SW480 (cell line): ENCODE results near the gene LHX6.

Experiments used
- DNase-seq: peaks from one replicate; pipeline ENCODE4 v3.0.0-alpha.2; 2016; ENCODE audit warnings: low spot score

Gene LHX6

GRCh38 chr9:122228568-122229484 lies at the start of gene LHX6:
Gene LHX6, minus strand, starts transcription at chr9:122228957. Its CDS starts 217 bp downstream, at chr9:122228740.
- peak; percentile 37 for DNase-seq

GRCh38 chr9:122277285-122277897 lies 48.6 kb upstream of the LHX6 start:
- DNase-seq = no peak

DNA sequence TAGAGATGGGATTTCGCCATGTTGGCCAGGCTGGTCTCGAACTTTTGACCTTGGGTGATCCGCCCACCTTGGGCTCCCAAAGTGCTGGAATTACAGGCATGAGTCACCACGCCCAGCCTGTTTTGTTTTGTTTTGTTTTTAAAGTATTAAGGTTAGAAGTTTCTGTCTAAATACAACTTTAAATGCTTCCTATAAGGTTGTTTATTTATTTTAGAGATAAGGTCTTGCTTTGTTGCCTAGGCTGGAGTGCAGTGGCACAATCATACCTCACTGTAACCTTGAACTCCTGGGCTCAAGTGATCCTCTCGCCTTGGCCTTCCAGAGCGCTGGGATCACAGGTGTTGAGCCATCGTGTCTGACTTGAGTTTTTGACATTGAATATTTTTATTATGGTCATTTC lies 47.3 kb upstream of the LHX6 start:
- DNase-seq = no peak

DNA sequence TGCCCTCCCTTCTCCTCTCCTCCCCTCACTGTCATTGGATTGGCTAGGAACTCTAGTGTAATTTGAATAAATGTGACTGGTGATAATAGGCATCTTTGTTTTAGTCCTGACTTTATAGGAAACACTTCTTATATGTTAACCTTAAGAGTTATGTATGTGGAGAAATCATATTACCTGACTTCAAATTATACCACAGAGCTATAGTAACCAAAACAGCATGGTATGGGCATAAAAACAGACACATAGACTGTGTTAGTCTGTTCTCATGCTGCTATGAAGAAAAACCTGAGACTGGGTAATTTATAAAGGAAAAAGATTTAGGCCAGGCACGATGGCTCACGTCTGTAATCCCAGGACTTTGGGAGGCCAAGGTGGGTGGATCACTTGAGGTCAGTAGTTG lies 45.3 kb upstream of the LHX6 start:
- DNase-seq = no peak

DNA sequence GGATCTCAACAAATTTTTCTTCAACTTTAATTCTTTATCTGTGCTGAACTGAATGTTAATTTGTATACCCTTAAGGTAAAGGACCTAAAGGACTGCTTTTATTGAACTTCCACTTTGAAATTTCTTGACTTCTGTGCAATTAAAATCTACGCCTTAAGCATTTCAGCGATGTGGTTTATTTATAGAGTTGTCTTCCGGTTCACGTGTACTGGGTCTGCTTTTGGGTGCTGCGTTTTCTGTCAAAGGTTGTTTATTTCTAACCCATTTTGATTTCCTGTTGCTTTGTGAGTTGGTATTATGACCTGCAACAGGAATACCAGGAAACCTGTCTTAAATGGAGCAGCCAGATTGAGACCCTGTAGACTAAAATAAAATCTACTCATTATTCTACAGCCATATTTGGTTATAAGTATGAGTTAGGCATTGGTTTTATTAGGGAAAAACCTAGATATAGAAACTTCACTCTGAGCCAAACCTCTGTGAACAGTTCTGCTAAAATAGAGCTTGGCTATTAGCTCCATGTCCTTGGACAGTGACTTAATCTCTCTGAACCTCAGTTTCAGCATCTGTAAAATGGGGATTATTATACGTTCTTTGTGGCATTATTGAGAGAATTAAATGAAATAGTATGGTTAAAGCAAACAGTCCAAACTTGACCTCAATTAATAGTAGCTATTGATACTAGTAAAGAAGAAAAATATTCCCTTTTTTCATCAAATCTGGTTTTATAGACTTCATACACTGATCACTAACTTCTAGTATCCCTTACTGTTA lies 39.5 kb upstream of the LHX6 start:
- no peak for DNase-seq

GRCh38 chr9:122265149-122265915 lies 36.6 kb upstream of the LHX6 start:
- DNase-seq = peak; percentile 87

GRCh38 chr9:122264360-122265148 lies 35.8 kb upstream of the LHX6 start, which contains the start of the genes MRRF and RBM18:
Gene MRRF, plus strand, starts transcription at chr9:122264882. Its CDS starts 6,010 bp downstream, at chr9:122270892.
Gene RBM18, minus strand, starts transcription at chr9:122264840. Its CDS starts 3,348 bp downstream, at chr9:122261492.
- DNase-seq = peak; percentile 89

GRCh38 chr9:122263699-122264349 lies 35.1 kb upstream of the LHX6 start:
- peak; percentile 7 for DNase-seq

DNA sequence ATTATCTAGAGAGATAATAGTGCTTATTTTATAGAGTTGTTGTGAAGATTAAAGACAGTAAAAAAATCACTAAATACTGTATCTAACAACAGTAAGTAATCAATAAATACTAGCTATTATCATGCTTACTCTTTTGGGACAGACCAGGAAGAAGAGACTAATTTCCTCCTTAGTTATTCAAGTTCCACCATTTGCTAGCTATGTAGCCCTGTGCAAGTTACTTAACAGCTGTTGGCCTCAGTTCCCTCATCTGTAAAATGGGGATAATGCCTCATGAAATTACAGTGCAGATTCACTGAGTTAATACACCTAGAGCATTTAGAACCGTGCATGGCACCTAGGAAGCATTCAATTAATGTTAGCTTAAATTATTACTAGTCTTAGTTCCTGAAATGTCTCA lies 33.3 kb upstream of the LHX6 start:
- DNase-seq = no peak

GRCh38 chr9:122261469-122261881 lies 32.7 kb upstream of the LHX6 start:
- DNase-seq = no peak

DNA sequence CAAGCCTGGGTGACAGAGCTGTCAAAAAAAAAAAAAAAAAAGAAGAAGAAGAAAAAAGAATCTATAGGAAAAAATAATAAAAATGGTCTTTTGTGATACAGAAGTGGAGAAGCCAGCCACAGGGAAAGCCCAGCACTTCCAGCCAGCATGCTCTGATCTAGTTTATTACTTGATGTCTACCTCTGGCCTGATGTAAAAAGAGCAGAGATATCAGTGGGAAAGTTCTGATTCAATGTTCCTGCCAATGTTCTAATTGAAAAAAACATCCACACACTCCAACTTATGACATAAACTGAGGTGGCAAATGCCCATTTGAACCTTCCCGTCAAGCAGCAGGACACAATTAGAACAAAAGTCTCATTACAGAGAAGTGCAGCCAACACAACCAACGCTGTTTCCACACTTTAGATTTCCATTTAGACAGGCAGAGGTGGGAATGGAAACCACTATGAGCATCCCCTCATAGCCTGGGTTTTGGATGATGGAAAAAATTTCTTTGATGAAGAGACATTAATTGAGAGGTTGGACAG lies 30.2 kb upstream of the LHX6 start:
- no peak for DNase-seq

GRCh38 chr9:122256206-122256605 lies 27.4 kb upstream of the LHX6 start:
- DNase-seq = no peak

GRCh38 chr9:122254761-122255160 lies 26.0 kb upstream of the LHX6 start:
- no peak for DNase-seq

- no peak for DNase-seq
Observed at GRCh38 chr9:122252796-122253195, 24.0 kb upstream of the LHX6 start.

DNA sequence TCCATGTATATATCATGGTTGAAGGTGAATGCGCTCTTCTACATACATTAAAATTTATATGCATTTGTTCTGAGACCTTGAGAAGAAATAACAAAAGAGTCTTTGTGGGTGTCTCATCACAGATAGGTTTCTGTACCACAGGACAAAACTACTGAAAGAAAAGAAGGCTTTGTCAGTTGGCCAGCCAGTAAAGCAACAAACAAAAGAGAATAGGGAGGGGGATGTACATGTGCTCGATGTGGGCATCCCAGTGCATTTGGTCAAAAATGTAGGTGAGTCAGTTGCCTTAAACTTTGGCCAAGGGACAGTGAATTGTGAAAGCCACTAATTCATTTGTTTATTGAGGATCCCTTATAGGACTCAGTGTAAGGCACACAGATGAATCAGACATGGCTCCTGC lies 22.6 kb upstream of the LHX6 start:
- no peak for DNase-seq

- DNase-seq = no peak
Observed at GRCh38 chr9:122248448-122248865, 19.7 kb upstream of the LHX6 start.

- DNase-seq = no peak
Observed at GRCh38 chr9:122246666-122247065, 17.9 kb upstream of the LHX6 start.

DNA sequence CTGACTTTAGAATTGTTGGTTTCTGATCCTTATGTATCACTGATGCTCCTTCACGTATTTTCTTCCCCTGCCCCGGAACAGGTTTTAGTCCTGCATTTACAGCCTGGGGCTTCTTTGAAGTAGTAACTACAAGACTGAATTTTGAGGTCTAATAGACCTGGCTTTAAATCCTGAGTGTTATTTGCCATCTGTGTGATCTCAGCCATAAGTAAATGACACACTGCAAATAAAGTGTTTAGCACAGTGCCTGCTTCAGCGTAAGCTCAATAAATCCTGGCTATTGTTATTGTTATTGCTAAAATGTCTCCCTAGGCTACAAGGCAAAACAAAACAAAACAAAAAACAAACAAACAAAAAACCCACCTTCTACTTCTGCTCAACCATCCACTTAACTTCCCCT lies 15.6 kb upstream of the LHX6 start:
- DNase-seq = no peak

DNA sequence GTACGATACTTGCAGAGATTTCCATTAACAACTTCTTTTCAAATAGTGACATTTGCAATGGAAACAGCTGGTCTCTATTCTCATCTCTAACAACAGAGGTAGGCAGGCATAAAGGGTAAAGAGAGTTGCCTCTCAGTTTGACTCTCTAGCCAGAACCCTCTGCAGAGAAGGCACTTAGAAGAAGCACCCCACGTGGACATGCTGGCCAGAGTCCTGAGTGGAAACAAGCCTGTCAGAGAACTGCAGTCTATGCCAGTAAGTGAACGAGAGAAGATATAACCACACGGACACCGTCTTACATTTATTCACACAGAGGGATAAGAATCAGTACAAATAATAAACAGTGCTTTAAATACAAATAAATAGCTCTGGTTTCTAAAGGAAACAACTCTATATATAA lies 11.0 kb upstream of the LHX6 start:
- DNase-seq = no peak

DNA sequence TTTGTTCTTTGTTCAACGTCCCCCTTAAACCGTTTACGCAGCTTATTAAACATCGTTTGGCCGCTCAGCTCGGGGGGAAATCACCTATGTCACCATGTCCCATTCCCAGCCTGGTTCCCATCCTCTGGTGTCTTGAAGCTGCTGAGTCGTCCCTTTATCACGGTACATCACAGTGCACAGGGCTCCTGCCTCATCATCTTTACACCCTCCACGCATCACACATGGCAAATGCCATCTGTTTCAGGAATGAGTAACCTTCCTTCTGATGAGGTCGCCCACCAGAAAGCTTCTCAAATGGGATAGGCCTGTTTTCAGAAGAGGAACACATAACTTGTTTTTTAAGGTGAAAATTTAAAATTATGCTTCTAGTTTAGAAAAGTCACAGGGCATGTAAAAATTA lies 7.9 kb upstream of the LHX6 start:
- no peak for DNase-seq
